Lower lobe of right lung (tissue), 2 donors: ENCODE measurements around the gene SIL1. TPM values are rescaled to one million over a fixed set of nuclear protein-coding genes. Genes with fewer than 3 reads are reported as not detected.
"Not testable (repeated sequence)": the region's sequence is repeated elsewhere in the genome, so short reads cannot be mapped to it uniquely, and the experiment has no call there.

Experiments
- ATAC-seq, 2 donors: fragments of 200-7000 bp; cut with Tn5 transposase; one replicate each; pipeline ENCODE4 v1.9.1; 2020 to 2022; ENCODE audit warnings: mild to moderate bottlenecking in 2 of 2, moderate library complexity in 2 of 2
- DNase-seq: peaks from one replicate; pipeline ENCODE4 v3.0.0-alpha.2; 2020
- H3K27ac ChIP-seq: fragments of 200-600 bp; one replicate; pipeline ENCODE4 v1.8.0; 2022
- H3K27me3 ChIP-seq: fragments of 200-600 bp; one replicate; pipeline ENCODE4 v1.8.0; 2022; ENCODE audit warnings: low read depth
- H3K36me3 ChIP-seq: fragments of 200-600 bp; one replicate; pipeline ENCODE4 v1.8.0; 2022; ENCODE audit warnings: mild to moderate bottlenecking
- H3K4me1 ChIP-seq: fragments of 200-600 bp; one replicate; pipeline ENCODE4 v1.8.0; 2022
- H3K4me3 ChIP-seq: fragments of 200-600 bp; one replicate; pipeline ENCODE4 v1.8.0; 2022; ENCODE audit warnings: mild to moderate bottlenecking
- H3K9me3 ChIP-seq: fragments of 200-600 bp; one replicate; pipeline ENCODE4 v1.8.0; 2022
- CTCF ChIP-seq: fragments of 200-600 bp; IDR thresholded peaks from one replicate; pipeline ENCODE4 v1.8.0; 2022; ENCODE audit warnings: antibody characterized with exemption, mild to moderate bottlenecking
- intact Hi-C: fragments of 100-400 bp; cut with DNase I; formaldehyde crosslinking; loops from one replicate; pipeline ENCODE4 v1.11.0; 2022
- total RNA-seq: library from RNA; stranded (reverse); fragmentation: NEBNext Ultra II Directional; extraction: Animal tissue kit (Norgen Biotek cat#: 25700); gene quantifications from one replicate; pipeline ENCODE4 v1.2.1, GENCODE V29; 2021
- donor health status: DM: no; HTN: yes; CAD: no; lungs with severe emphysema.

SIL1 gene
- total RNA-seq, 1 donor from 2014 or later: 40.6 TPM

DNA sequence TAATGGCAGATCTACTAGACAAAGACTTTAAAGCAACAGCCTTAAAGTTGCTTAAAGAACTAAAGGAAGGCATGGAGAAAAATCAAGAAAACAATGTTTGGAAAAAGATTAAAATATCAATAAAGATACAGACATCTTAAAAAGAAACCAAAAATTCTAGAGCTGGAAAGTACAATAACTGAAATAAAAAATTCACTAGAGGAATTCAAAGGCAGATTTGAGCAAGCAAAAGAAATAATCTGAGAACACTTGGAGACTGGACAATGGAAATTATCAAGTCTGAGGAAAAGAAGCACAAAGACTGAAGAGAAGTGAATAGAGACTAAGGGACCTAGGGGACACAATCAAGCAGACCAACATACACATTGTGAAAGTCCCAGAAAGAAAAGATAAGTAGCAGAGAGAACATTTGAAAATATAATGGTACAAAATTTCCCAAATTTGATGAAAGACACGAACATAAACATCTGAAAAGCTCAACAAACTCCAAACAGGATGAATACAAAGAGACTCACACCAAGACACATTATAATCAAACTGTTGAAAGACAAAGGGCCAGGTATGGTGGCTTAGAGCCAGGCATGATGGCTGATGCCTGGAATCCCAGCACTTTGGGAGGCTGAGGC, 26.3 kb downstream of the SIL1 start:
- no peak for ATAC-seq
- no peaks in the 10 kb centered on the region for H3K36me3 ChIP-seq

DNA sequence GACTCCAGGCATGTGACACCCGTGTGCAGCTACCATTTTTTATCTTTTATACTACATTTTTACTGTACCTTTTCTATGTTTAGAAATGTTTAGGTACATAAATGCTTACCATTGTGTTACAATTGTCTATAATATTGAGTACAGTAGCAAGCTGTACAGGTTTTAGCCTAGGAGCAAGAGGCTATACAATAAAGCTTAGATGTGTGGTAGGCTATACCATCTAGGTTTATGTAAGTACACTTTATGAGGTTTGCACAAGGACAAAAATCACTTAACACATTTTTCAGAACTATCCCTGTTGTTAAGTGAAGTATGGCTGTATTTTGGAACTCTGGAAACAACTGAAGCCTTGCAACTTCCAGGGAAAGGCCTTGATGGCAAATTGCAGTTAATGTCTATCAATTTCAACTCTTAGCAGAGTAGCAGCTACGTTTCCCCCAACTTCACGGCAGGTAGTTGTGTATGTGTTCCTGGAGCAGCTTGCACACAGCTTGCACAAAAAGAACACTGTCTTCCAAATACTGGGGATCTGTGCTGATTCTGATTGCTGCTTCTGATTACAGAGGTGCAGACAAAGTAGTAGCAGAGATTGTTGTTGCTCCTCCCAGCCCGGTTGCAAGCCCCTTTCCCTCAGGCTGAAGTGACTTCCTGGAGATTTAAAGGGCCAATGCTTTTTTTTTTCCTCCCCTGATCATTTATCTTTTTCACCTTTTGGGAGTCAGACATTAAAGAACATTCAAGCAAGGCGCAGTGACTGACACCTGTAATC, 30.0 kb downstream of the SIL1 start:
- H3K9me3 ChIP-seq: no peaks in the 10 kb centered on the region
- H3K36me3 ChIP-seq: no peaks in the 10 kb centered on the region
- no peaks in the 10 kb centered on the region for H3K27me3 ChIP-seq
- ATAC-seq (no peak), DNase-seq (no peak)
- TF ChIP-seq CTCF: no peak
- intact Hi-C loops: no loop called here
- no peaks in the 10 kb centered on the region for H3K4me1 ChIP-seq
- H3K27ac ChIP-seq: no peak overlapping the region
- H3K4me3 ChIP-seq: no peak overlapping the region

More for the DNA sequence above, 26.3 kb downstream of the SIL1 start:
- TF ChIP-seq CTCF: no peak
- intact Hi-C loops: no loop called here
- Histone ChIP-seq H3K27me3 (no peaks in the 10 kb centered on the region), H3K27ac (no peak overlapping the region), H3K4me3 (no peak overlapping the region), H3K9me3 (no peaks in the 10 kb centered on the region), H3K4me1 (no peaks in the 10 kb centered on the region)
- no peak for DNase-seq

- no peak for TF ChIP-seq CTCF
- DNase-seq (no peak), ATAC-seq (no peak)
- Histone ChIP-seq H3K4me1 (no peaks in the 10 kb centered on the region), H3K36me3 (no peaks in the 10 kb centered on the region), H3K9me3 (no peaks in the 10 kb centered on the region), H3K27me3 (no peaks in the 10 kb centered on the region), H3K27ac (no peak overlapping the region), H3K4me3 (no peak overlapping the region)
- intact Hi-C loops: no loop called here
Measured at GRCh38 chr5:139167533-139167932, 30.6 kb downstream of the SIL1 start.

DNA sequence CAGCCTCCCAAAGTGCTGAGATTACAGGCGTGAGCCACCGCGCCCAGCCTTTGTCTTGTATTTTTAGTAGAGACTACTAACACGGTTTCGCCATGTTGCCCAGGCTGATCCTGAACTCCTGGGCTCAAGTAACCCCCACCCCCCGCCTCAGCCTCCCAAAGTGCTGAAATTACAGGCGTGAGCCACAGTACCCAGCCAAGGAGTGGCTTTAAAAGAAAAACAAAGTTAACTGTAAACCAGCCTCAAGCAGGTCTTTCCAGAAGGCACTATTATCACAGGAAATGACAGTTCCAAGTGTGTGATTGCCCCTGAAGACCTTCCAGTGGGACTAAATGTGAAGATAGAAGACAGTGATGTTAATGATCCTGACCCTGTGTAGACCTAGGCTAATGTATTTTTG, 31.1 kb downstream of the SIL1 start:
- DNase-seq: no peak
- H3K4me1 ChIP-seq: no peaks in the 10 kb centered on the region
- no peak overlapping the region for H3K4me3 ChIP-seq
- H3K27me3 ChIP-seq: no peaks in the 10 kb centered on the region
- intact Hi-C loops: no loop called here
- no peaks in the 10 kb centered on the region for H3K9me3 ChIP-seq
- no peaks in the 10 kb centered on the region for H3K36me3 ChIP-seq
- no peak overlapping the region for H3K27ac ChIP-seq
- no peak for ATAC-seq
- no peak for TF ChIP-seq CTCF

- not testable (repeated sequence) for H3K4me3 ChIP-seq
Measured at GRCh38 chr5:139164897-139165296, 33.3 kb downstream of the SIL1 start.

GRCh38 chr5:139164020-139164419, 34.1 kb downstream of the SIL1 start:
- Histone ChIP-seq H3K36me3 (no peaks in the 10 kb centered on the region), H3K4me3 (no peak overlapping the region), H3K4me1 (no peaks in the 10 kb centered on the region), H3K9me3 (no peaks in the 10 kb centered on the region), H3K27ac (no peak overlapping the region), H3K27me3 (no peaks in the 10 kb centered on the region)
- no peak for TF ChIP-seq CTCF
- DNase-seq: no peak
- intact Hi-C loops: no loop called here
- ATAC-seq: no peak

More at GRCh38 chr5:139164897-139165296, 33.3 kb downstream of the SIL1 start:
- H3K27ac ChIP-seq, H3K4me1 ChIP-seq, H3K36me3 ChIP-seq, intact Hi-C loops, DNase-seq, H3K9me3 ChIP-seq, ATAC-seq, H3K27me3 ChIP-seq: not testable (repeated sequence)
